Tibial nerve (tissue), 4 donors: ENCODE measurements around the gene SPDYE9. TPM values are rescaled to one million over a fixed set of nuclear protein-coding genes. Genes with fewer than 3 reads are reported as not detected.
"Not testable (repeated sequence)": the region's sequence is repeated elsewhere in the genome, so short reads cannot be mapped to it uniquely, and the experiment has no call there.

Source experiments
- DNase-seq, 2 donors: peaks; one replicate each; pipeline ENCODE4 v3.0.0-alpha.2; 2019; ENCODE audit warnings: low spot score in 2 of 2
- H3K27ac ChIP-seq, 4 donors: fragments of 200-600 bp; sonication (generic) in 3 of 4; one replicate each; pipeline ENCODE4 v1.5.1; 2017 to 2019; ENCODE audit warnings: mild to moderate bottlenecking in 1 of 4
- H3K27me3 ChIP-seq, 2 donors: fragments of 200-600 bp; sonication (generic) in 1 of 2; one replicate each; pipeline versions ENCODE4 v1.5.1 to v1.6.0; 2017 to 2019
- H3K36me3 ChIP-seq, 3 donors: fragments of 200-600 bp; sonication (generic); one replicate each; pipeline ENCODE4 v1.5.1; 2018 to 2019
- H3K4me1 ChIP-seq, 4 donors: fragments of 200-600 bp; sonication (generic) in 3 of 4; one replicate each; pipeline ENCODE4 v1.5.1; 2017 to 2019
- H3K4me3 ChIP-seq, 4 donors: fragments of 200-600 bp; sonication (generic) in 3 of 4; one replicate each; pipeline ENCODE4 v1.5.1; 2017 to 2019; ENCODE audit warnings: mild to moderate bottlenecking in 1 of 4, moderate library complexity in 1 of 4
- H3K9me3 ChIP-seq, 4 donors: fragments of 200-600 bp; sonication (generic) in 3 of 4; one replicate each; pipeline ENCODE4 v1.5.1; 2017 to 2019
- whole genome bisulfite sequencing, 2 donors: methylation state at CpG; one replicate each; pipeline ENCODE4 v1.1.5; 2018; 5-methylcytosine and 5-hydroxymethylcytosine counted together
- small RNA-seq: library from RNA; depleted of rRNA; stranded (forward); fragments of <200 nt; gene quantifications from one replicate; pipeline ENCODE3, GENCODE V24; 2016
- total RNA-seq, 4 donors: library from RNA; depleted of rRNA; stranded (reverse); fragments of >200 nt; gene quantifications; one replicate each; pipeline ENCODE4 v1.1.0, GENCODE V29; 2016

Gene SPDYE9
- not detected for total RNA-seq

GRCh38 chr7:73085938-73086337 lies at the start of gene SPDYE9:
Gene SPDYE9 (minus strand): TSS chr7:73086038. CDS start chr7:73084238, 1,800 bp downstream.
- H3K27ac ChIP-seq, H3K4me3 ChIP-seq, H3K36me3 ChIP-seq, H3K27me3 ChIP-seq, H3K9me3 ChIP-seq, H3K4me1 ChIP-seq, DNase-seq: not testable (repeated sequence)
- no CpG with 5 or more reads among the region's 8 CpGs for WGBS, 2 donors

GRCh38 chr7:73134866-73135265 lies 49.0 kb upstream of the SPDYE9 start:
- DNase-seq, H3K9me3 ChIP-seq: not testable (repeated sequence)

GRCh38 chr7:73132651-73133217 lies 46.9 kb upstream of the SPDYE9 start:
- not testable (repeated sequence) for H3K27me3 ChIP-seq, H3K9me3 ChIP-seq, DNase-seq, H3K36me3 ChIP-seq, H3K27ac ChIP-seq, H3K4me3 ChIP-seq, H3K4me1 ChIP-seq
- no CpG with 5 or more reads among the region's 7 CpGs for WGBS, 2 donors

More at GRCh38 chr7:73134866-73135265, 49.0 kb upstream of the SPDYE9 start:
- WGBS, 2 donors, result no CpG with 5 or more reads among the region's 2 CpGs
- not testable (repeated sequence) for H3K27me3 ChIP-seq, H3K4me1 ChIP-seq, H3K4me3 ChIP-seq, H3K27ac ChIP-seq, H3K36me3 ChIP-seq

GRCh38 chr7:73130612-73131011 lies 44.8 kb upstream of the SPDYE9 start:
- not testable (repeated sequence) for H3K27ac ChIP-seq, DNase-seq, H3K36me3 ChIP-seq, H3K4me3 ChIP-seq, H3K27me3 ChIP-seq, H3K9me3 ChIP-seq, H3K4me1 ChIP-seq
- no CpG with 5 or more reads among the region's 2 CpGs for WGBS, 2 donors

- H3K4me1 ChIP-seq, DNase-seq, H3K9me3 ChIP-seq, H3K36me3 ChIP-seq, H3K4me3 ChIP-seq, H3K27me3 ChIP-seq, H3K27ac ChIP-seq: not testable (repeated sequence)
- no CpG with 5 or more reads among the region's 1 CpG for WGBS, 2 donors
These were observed 38.3 kb upstream of the SPDYE9 start for GRCh38 chr7:73124126-73124525.

- not testable (repeated sequence) for H3K27ac ChIP-seq, H3K9me3 ChIP-seq, H3K4me1 ChIP-seq, H3K27me3 ChIP-seq, H3K4me3 ChIP-seq, H3K36me3 ChIP-seq, DNase-seq
- no CpG with 5 or more reads among the region's 4 CpGs for WGBS, 2 donors
These were observed 37.1 kb upstream of the SPDYE9 start for GRCh38 chr7:73122778-73123447.

- not testable (repeated sequence) for H3K27me3 ChIP-seq
These were observed 32.3 kb upstream of the SPDYE9 start for GRCh38 chr7:73118155-73118554.

GRCh38 chr7:73057811-73058210 lies 28.0 kb downstream of the SPDYE9 start, which contains the start of gene SPDYE11:
Gene SPDYE11 (minus strand): TSS chr7:73057911. CDS start chr7:73056111, 1,800 bp downstream.
- H3K9me3 ChIP-seq, H3K27me3 ChIP-seq, H3K4me1 ChIP-seq, DNase-seq, H3K36me3 ChIP-seq, H3K4me3 ChIP-seq, H3K27ac ChIP-seq: not testable (repeated sequence)
- WGBS, 2 donors, result no CpG with 5 or more reads among the region's 8 CpGs

More at GRCh38 chr7:73118155-73118554, 32.3 kb upstream of the SPDYE9 start:
- DNase-seq, H3K27ac ChIP-seq, H3K36me3 ChIP-seq, H3K9me3 ChIP-seq, H3K4me3 ChIP-seq, H3K4me1 ChIP-seq: not testable (repeated sequence)
- WGBS, 2 donors, result no CpG with 5 or more reads among the region's 1 CpG

- H3K9me3 ChIP-seq, H3K27ac ChIP-seq, H3K4me1 ChIP-seq, DNase-seq, H3K36me3 ChIP-seq, H3K4me3 ChIP-seq, H3K27me3 ChIP-seq: not testable (repeated sequence)
- no CpG with 5 or more reads among the region's 8 CpGs for WGBS, 2 donors
These were observed 56.2 kb downstream of the SPDYE9 start, which contains the start of gene SPDYE8 for GRCh38 chr7:73029666-73030065. Gene SPDYE8 (minus strand): TSS chr7:73029766. CDS start chr7:73027966, 1,800 bp downstream.

Small RNAs within 50 kb of the gene (small RNA-seq; reads per million reads assigned to genes)
- gene RF00019, result not detected

Other genes starting within 250 kb of the SPDYE9 start
- 10 to 100 TPM; 14.2 to 22.2 (median 17.5) TPM for gene POM121, start 160.9 kb downstream of the SPDYE9 start, total RNA-seq
- 1 to 10 TPM in 1 of 4 donors, not detected in 3; 1.4 TPM for gene TRIM74, start 116.6 kb downstream of the SPDYE9 start, total RNA-seq
- not detected for gene SPDYE8, start 56.3 kb downstream of the SPDYE9 start, total RNA-seq
- gene SPDYE11, start 28.1 kb downstream of the SPDYE9 start, total RNA-seq, result not detected
- 10 to 100 TPM; 22.4 to 36.6 (median 26.8) TPM for gene NSUN5, start 222.8 kb upstream of the SPDYE9 start, total RNA-seq
- gene TRIM50, start 242.0 kb upstream of the SPDYE9 start, total RNA-seq, result under 1 TPM in 2 of 4 donors, not detected in 2; 0.20 to 0.84 TPM
- gene FKBP6, start 242.1 kb upstream of the SPDYE9 start, total RNA-seq, result not detected